ENCODE data around the gene C10orf95.
"Not testable (repeated sequence)": the region's sequence is repeated elsewhere in the genome, so short reads cannot be mapped to it uniquely, and the experiment has no call there.

- TF ChIP-seq, protein P1, sequence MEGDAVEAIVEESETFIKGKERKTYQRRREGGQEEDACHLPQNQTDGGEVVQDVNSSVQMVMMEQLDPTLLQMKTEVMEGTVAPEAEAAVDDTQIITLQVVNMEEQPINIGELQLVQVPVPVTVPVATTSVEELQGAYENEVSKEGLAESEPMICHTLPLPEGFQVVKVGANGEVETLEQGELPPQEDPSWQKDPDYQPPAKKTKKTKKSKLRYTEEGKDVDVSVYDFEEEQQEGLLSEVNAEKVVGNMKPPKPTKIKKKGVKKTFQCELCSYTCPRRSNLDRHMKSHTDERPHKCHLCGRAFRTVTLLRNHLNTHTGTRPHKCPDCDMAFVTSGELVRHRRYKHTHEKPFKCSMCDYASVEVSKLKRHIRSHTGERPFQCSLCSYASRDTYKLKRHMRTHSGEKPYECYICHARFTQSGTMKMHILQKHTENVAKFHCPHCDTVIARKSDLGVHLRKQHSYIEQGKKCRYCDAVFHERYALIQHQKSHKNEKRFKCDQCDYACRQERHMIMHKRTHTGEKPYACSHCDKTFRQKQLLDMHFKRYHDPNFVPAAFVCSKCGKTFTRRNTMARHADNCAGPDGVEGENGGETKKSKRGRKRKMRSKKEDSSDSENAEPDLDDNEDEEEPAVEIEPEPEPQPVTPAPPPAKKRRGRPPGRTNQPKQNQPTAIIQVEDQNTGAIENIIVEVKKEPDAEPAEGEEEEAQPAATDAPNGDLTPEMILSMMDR (IDR thresholded peaks at IDR 0.05; ENCODE audit: extremely low read depth in 1 of 2, insufficient read depth in 1 of 2, low read depth in 1 of 2, low read length in 2 of 2): not testable (repeated sequence)
- not testable (repeated sequence) for TF ChIP-seq EZH2 (IDR thresholded peaks at IDR 0.05; ENCODE audit: borderline replicate concordance, low read depth, low read length, severe bottlenecking); POLR2A (IDR thresholded peaks at IDR 0.05; ENCODE audit: low read depth, low read length)
Observed at GRCh38 chr10:102500686-102501085, 49.3 kb upstream of the C10orf95 start.
